ENCODE data around the gene ACVR1B.
A peak's percentile ranks its signal among the peaks of the same experiment; 100 is the strongest.

The ACVR1B gene

GRCh38 chr12:51925346-51926063, 26.0 kb upstream of the ACVR1B start:
- TF ChIP-seq CTCF (IDR thresholded peaks at IDR 0.05; ENCODE audit: insufficient read depth, low read length, poor library complexity, severe bottlenecking) = no peak
- Histone ChIP-seq H3K36me3 (ENCODE audit: control insufficient read depth, insufficient read depth, low read length) (no peaks in the 10 kb centered on the region), H3K27me3 (replicated peaks; ENCODE audit: control insufficient read depth, insufficient read depth, low read length) (no peaks in the 10 kb centered on the region), H3K4me3 (replicated peaks; ENCODE audit: low read depth, low read length) (no peak overlapping the region)
- no peak for DNase-seq (ENCODE audit: extremely low read depth, insufficient read length)

- no peak for DNase-seq (ENCODE audit: extremely low read depth, insufficient read length)
- H3K36me3 ChIP-seq (ENCODE audit: control insufficient read depth, insufficient read depth, low read length) = no peaks in the 10 kb centered on the region
Observed at GRCh38 chr12:51926064-51926632, 25.4 kb upstream of the ACVR1B start.

GRCh38 chr12:51926718-51927117, 24.8 kb upstream of the ACVR1B start:
- peak; percentile 70 for TF ChIP-seq CTCF (IDR thresholded peaks at IDR 0.05; ENCODE audit: insufficient read depth, low read length, poor library complexity, severe bottlenecking)
- Histone ChIP-seq H3K4me3 (replicated peaks; ENCODE audit: low read depth, low read length) (no peak overlapping the region), H3K27me3 (replicated peaks; ENCODE audit: control insufficient read depth, insufficient read depth, low read length) (no peaks in the 10 kb centered on the region), H3K36me3 (ENCODE audit: control insufficient read depth, insufficient read depth, low read length) (no peaks in the 10 kb centered on the region)
- peak; percentile 29 for DNase-seq (ENCODE audit: extremely low read depth, insufficient read length)

More at GRCh38 chr12:51926064-51926632, 25.4 kb upstream of the ACVR1B start:
- Histone ChIP-seq H3K27me3 (replicated peaks; ENCODE audit: control insufficient read depth, insufficient read depth, low read length) (no peaks in the 10 kb centered on the region), H3K4me3 (replicated peaks; ENCODE audit: low read depth, low read length) (no peak overlapping the region)
- no peak for TF ChIP-seq CTCF (IDR thresholded peaks at IDR 0.05; ENCODE audit: insufficient read depth, low read length, poor library complexity, severe bottlenecking)

- no peaks in the 10 kb centered on the region for H3K27me3 ChIP-seq (replicated peaks; ENCODE audit: control insufficient read depth, insufficient read depth, low read length)
- no peaks in the 10 kb centered on the region for H3K36me3 ChIP-seq (ENCODE audit: control insufficient read depth, insufficient read depth, low read length)
- TF ChIP-seq CTCF (IDR thresholded peaks at IDR 0.05; ENCODE audit: insufficient read depth, low read length, poor library complexity, severe bottlenecking) = no peak
- no peak overlapping the region for H3K4me3 ChIP-seq (replicated peaks; ENCODE audit: low read depth, low read length)
- DNase-seq (ENCODE audit: extremely low read depth, insufficient read length) = no peak
Observed at GRCh38 chr12:51932218-51933076, 19.1 kb upstream of the ACVR1B start.

GRCh38 chr12:51934080-51934479, 17.4 kb upstream of the ACVR1B start:
- no peaks in the 10 kb centered on the region for H3K36me3 ChIP-seq (ENCODE audit: control insufficient read depth, insufficient read depth, low read length)
- no peak for DNase-seq (ENCODE audit: extremely low read depth, insufficient read length)
- H3K27me3 ChIP-seq (replicated peaks; ENCODE audit: control insufficient read depth, insufficient read depth, low read length) = peaks cover 1% of the 10 kb centered on the region; the same call in 1 of the 2 replicates
- no peak overlapping the region for H3K4me3 ChIP-seq (replicated peaks; ENCODE audit: low read depth, low read length)
- TF ChIP-seq CTCF (IDR thresholded peaks at IDR 0.05; ENCODE audit: insufficient read depth, low read length, poor library complexity, severe bottlenecking) = no peak

Measured in GM06990 (cell line).